Measurements from ENCODE around the gene ZMAT3. TPM values are rescaled to one million over a fixed set of nuclear protein-coding genes. Genes with fewer than 3 reads are reported as not detected.

The ZMAT3 gene
- total and polyA plus RNA-seq, 2 of the 8 experiments (the other 6 are each of a cell fraction or from before 2014, with no cell fraction given): 5.0 to 9.2 TPM

DNA sequence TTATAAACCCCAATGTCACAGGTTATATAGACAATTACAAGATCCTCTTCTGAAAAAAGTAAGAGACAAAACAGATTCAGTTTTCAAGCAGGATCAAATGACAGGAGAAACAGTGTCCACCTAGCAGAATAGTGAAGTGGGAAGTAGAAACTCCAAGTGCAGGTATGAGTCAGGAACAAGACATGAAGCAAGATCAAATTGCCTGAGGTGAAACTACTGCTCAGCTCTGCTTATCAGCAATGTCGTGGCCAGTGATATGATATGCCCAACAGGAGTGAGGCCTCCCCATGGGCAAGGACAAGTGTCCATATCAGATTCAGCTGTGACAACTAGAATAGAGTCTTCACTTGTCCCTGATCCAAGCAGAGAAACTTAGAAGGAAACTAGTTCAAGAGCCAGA lies 100.0 kb downstream of the ZMAT3 start (continued):
- TF ChIP-seq, protein P1, sequence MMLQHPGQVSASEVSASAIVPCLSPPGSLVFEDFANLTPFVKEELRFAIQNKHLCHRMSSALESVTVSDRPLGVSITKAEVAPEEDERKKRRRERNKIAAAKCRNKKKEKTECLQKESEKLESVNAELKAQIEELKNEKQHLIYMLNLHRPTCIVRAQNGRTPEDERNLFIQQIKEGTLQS (IDR thresholded peaks at IDR 0.05; ENCODE audit: insufficient read depth, low read depth, low read length): no peak
